ENCODE data around the gene MGAT5B.

- TF ChIP-seq EZH2 (IDR thresholded peaks at IDR 0.05; ENCODE audit: low read length, missing control alignments), result no peak
- TF ChIP-seq CTCF (conservative IDR thresholded peaks at IDR 0.05 in 1 of 2, IDR thresholded peaks at IDR 0.05 in 1 of 2; ENCODE audit: low read depth in 1 of 2, low read length in 2 of 2), result no peak
Measured at GRCh38 chr17:76983075-76983775, 115.0 kb downstream of the MGAT5B start.

All from fibroblast of lung (primary cell).